IMR-90 (cell line): ENCODE measurements around the gene ADGRA1. TPM values are rescaled to one million over a fixed set of nuclear protein-coding genes. Genes with fewer than 3 reads are reported as not detected.

Experiments used
- ATAC-seq: fragments of 200-7000 bp; cut with Tn5 transposase; 2 replicates; pipeline ENCODE4 v1.9.1; 2020; ENCODE audit warnings: low read depth, mild to moderate bottlenecking, moderate library complexity
- BruUV-seq: library from RNA; stranded (reverse); fragments of 400-500 nt; replicated peaks from 2 replicates; lab custom pipeline; 2021; lab: Mats Ljungman, UMichigan
- CTCF ChIA-PET: fragments of 300-600 bp; formaldehyde crosslinking; extraction: SDS; loops from one replicate; lab custom pipeline; 2021; ENCODE audit warnings: antibody characterized with exemption; lab: Yijun Ruan, JAX
- POLR2A ChIA-PET: fragments of 300-600 bp; sonication (Branson Sonifier 250); formaldehyde crosslinking; loops from one replicate; lab custom pipeline; 2022; ENCODE audit warnings: antibody characterized with exemption; ENCODE audit not compliant: unreplicated experiment; lab: Charles Lee
- DNase-seq: peaks from one replicate; pipeline ENCODE4 v3.0.0; 2013
- H2AFZ ChIP-seq: replicated peaks from 2 replicates; pipeline ENCODE3; 2013; ENCODE audit warnings: low read length, mild to moderate bottlenecking; ENCODE audit not compliant: poor library complexity
- H2AK5ac ChIP-seq: 2 replicates; pipeline ENCODE4 v1.6.1; 2013; ENCODE audit warnings: low read depth, low read length, inconsistent platforms
- H2AK9ac ChIP-seq: replicated peaks from 2 replicates; pipeline ENCODE3; 2013; ENCODE audit warnings: mild to moderate bottlenecking, low read depth, low read length, moderate library complexity; ENCODE audit not compliant: poor library complexity
- H2BK120ac ChIP-seq: 2 replicates; pipeline ENCODE4 v1.6.1; 2013; ENCODE audit warnings: low read depth, low read length, inconsistent platforms
- H2BK15ac ChIP-seq: 3 replicates; pipeline ENCODE4 v1.6.1; 2013; ENCODE audit warnings: low read depth, low read length, inconsistent platforms
- H2BK20ac ChIP-seq: 2 replicates; pipeline ENCODE4 v1.6.1; 2013; ENCODE audit warnings: low read depth, mild to moderate bottlenecking, inconsistent platforms, low read length, moderate library complexity
- H2BK5ac ChIP-seq: 2 replicates; pipeline ENCODE4 v1.6.1; 2013; ENCODE audit warnings: mild to moderate bottlenecking, low read depth, low read length, inconsistent platforms; ENCODE audit not compliant: poor library complexity, severe bottlenecking
- H3K14ac ChIP-seq: replicated peaks from 2 replicates; pipeline ENCODE4 v1.6.1; 2013; ENCODE audit warnings: low read depth, low read length, inconsistent platforms
- H3K18ac ChIP-seq: 2 replicates; pipeline ENCODE4 v1.6.1; 2013; ENCODE audit warnings: low read depth, low read length, control low read depth
- H3K23ac ChIP-seq: 2 replicates; pipeline ENCODE4 v1.6.1; 2013; ENCODE audit warnings: low read depth, low read length, inconsistent platforms
- H3K27ac ChIP-seq: 2 replicates; pipeline ENCODE4 v1.5.1; 2013; ENCODE audit warnings: mild to moderate bottlenecking, control low read depth, low read length; ENCODE audit not compliant: insufficient read depth
- H3K27me3 ChIP-seq: 2 replicates; pipeline ENCODE4 v1.6.1; 2013; ENCODE audit warnings: low read length; ENCODE audit not compliant: control insufficient read depth, insufficient read depth
- H3K36me3 ChIP-seq: 2 replicates; pipeline ENCODE4 v1.6.1; 2013; ENCODE audit warnings: low read length, mixed read lengths; ENCODE audit not compliant: control insufficient read depth, insufficient read depth
- H3K4ac ChIP-seq: 2 replicates; pipeline ENCODE4 v1.6.1; 2013; ENCODE audit warnings: low read depth, low read length, inconsistent platforms
- H3K4me1 ChIP-seq: 2 replicates; pipeline ENCODE4 v1.6.1; 2013; ENCODE audit warnings: low read length, mixed read lengths; ENCODE audit not compliant: control insufficient read depth, insufficient read depth
- H3K4me2 ChIP-seq: 2 replicates; pipeline ENCODE4 v1.6.1; 2013; ENCODE audit warnings: low read depth, mild to moderate bottlenecking, control low read depth, low read length, moderate library complexity
- H3K4me3 ChIP-seq: 2 replicates; pipeline ENCODE4 v1.5.1; 2013; ENCODE audit warnings: low read depth, mild to moderate bottlenecking, control low read depth, low read length, moderate library complexity; ENCODE audit not compliant: insufficient read depth
- H3K56ac ChIP-seq: 2 replicates; pipeline ENCODE4 v1.6.1; 2013; ENCODE audit warnings: low read length, inconsistent platforms; ENCODE audit not compliant: insufficient read depth; ENCODE audit errors: extremely low read depth
- H3K79me1 ChIP-seq, 2 experiments: 2 replicates each; pipeline ENCODE4 v1.6.1; 2013; ENCODE audit warnings: low read length in 2 of 2, inconsistent platforms in 1 of 2, low read depth in 1 of 2
- H3K9ac ChIP-seq: 2 replicates; pipeline ENCODE4 v1.6.1; 2013; ENCODE audit warnings: low read depth, low read length, control low read depth
- H3K9me1 ChIP-seq: 2 replicates; pipeline ENCODE4 v1.6.1; 2013; ENCODE audit warnings: low read length, inconsistent platforms; ENCODE audit not compliant: insufficient read depth
- H3K9me3 ChIP-seq: 2 replicates; pipeline ENCODE4 v1.6.1; 2013; ENCODE audit warnings: low read length; ENCODE audit not compliant: control insufficient read depth, insufficient read depth
- H4K20me1 ChIP-seq: 2 replicates; pipeline ENCODE4 v1.6.1; 2013; ENCODE audit warnings: low read length, inconsistent platforms; ENCODE audit not compliant: insufficient read depth
- H4K5ac ChIP-seq: 2 replicates; pipeline ENCODE4 v1.6.1; 2013; ENCODE audit warnings: mild to moderate bottlenecking, low read depth, low read length, control low read depth
- H4K8ac ChIP-seq, 2 experiments: 2 replicates each; pipeline ENCODE4 v1.6.1; 2013; ENCODE audit warnings: low read depth in 2 of 2, low read length in 2 of 2, control low read depth in 1 of 2, inconsistent platforms in 1 of 2
- H4K91ac ChIP-seq: 2 replicates; pipeline ENCODE4 v1.6.1; 2013; ENCODE audit warnings: low read depth, low read length, inconsistent platforms; ENCODE audit not compliant: insufficient read depth
- BHLHE40 ChIP-seq: fragments of 150-350 bp; IDR thresholded peaks from 2 replicates; pipeline ENCODE4 v1.6.1; 2016; ENCODE audit warnings: mild to moderate bottlenecking, low read depth, low read length
- CEBPB ChIP-seq: IDR thresholded peaks from 2 replicates; pipeline ENCODE4 v1.6.1; 2012; ENCODE audit warnings: low read depth, low read length, improper control_type of control experiment
- CHD1 ChIP-seq: IDR thresholded peaks from 2 replicates; pipeline ENCODE4 v1.6.1; 2012; ENCODE audit warnings: low read depth, low read length, improper control_type of control experiment
- CTCF ChIP-seq: conservative IDR thresholded peaks from 2 replicates; pipeline ENCODE4 v1.5.1; 2012; ENCODE audit warnings: mild to moderate bottlenecking, low read depth, low read length, improper control_type of control experiment
- ELK1 ChIP-seq: fragments of 150-350 bp; IDR thresholded peaks from 2 replicates; pipeline ENCODE4 v1.6.1; 2016; ENCODE audit warnings: low read depth, mild to moderate bottlenecking, low read length, moderate library complexity, borderline replicate concordance
- FOS ChIP-seq: fragments of 150-350 bp; IDR thresholded peaks from 2 replicates; pipeline ENCODE4 v1.6.1; 2016; ENCODE audit warnings: low read depth, low read length
- MAFK ChIP-seq: IDR thresholded peaks from 2 replicates; pipeline ENCODE4 v1.6.1; 2012; ENCODE audit warnings: low read depth, low read length, improper control_type of control experiment
- MAZ ChIP-seq: IDR thresholded peaks from 2 replicates; pipeline ENCODE4 v1.6.1; 2012; ENCODE audit warnings: low read depth, mild to moderate bottlenecking, low read length, improper control_type of control experiment, moderate library complexity, borderline replicate concordance
- MXI1 ChIP-seq: IDR thresholded peaks from 2 replicates; pipeline ENCODE4 v1.6.1; 2012; ENCODE audit warnings: low read depth, mild to moderate bottlenecking, low read length, moderate library complexity, borderline replicate concordance
- NFE2L2 ChIP-seq: fragments of 150-350 bp; IDR thresholded peaks from 2 replicates; pipeline ENCODE4 v1.6.1; 2016; ENCODE audit warnings: low read depth, mild to moderate bottlenecking, low read length
- POLR2A ChIP-seq: IDR thresholded peaks from 2 replicates; pipeline ENCODE4 v1.6.1; 2012; ENCODE audit warnings: mild to moderate bottlenecking, low read depth, low read length
- RAD21 ChIP-seq: IDR thresholded peaks from 2 replicates; pipeline ENCODE4 v1.6.1; 2012; ENCODE audit warnings: low read length, improper control_type of control experiment
- RCOR1 ChIP-seq: IDR thresholded peaks from 2 replicates; pipeline ENCODE4 v1.6.1; 2012; ENCODE audit warnings: mild to moderate bottlenecking, low read length, improper control_type of control experiment; ENCODE audit not compliant: insufficient replicate concordance
- RFX5 ChIP-seq: IDR thresholded peaks from 2 replicates; pipeline ENCODE4 v1.8.0; 2012; ENCODE audit warnings: low read depth, mild to moderate bottlenecking, low read length, moderate library complexity
- SMC3 ChIP-seq: fragments of 150-350 bp; IDR thresholded peaks from 2 replicates; pipeline ENCODE4 v1.6.1; 2016; ENCODE audit warnings: low read depth, mild to moderate bottlenecking, antibody characterized with exemption, low read length, moderate library complexity
- USF2 ChIP-seq: fragments of 150-350 bp; IDR thresholded peaks from 2 replicates; pipeline ENCODE4 v1.6.1; 2017; ENCODE audit warnings: mild to moderate bottlenecking, antibody characterized with exemption, low read length, low read depth
- WGBS, 2 experiments: methylation state at CpG; one replicate each; pipeline versions ENCODE4 v1.1.5 to v1.1.7; 2013; ENCODE audit warnings: missing lambda C conversion rate in 2 of 2; ENCODE audit not compliant: insufficient read length in 1 of 2; ENCODE audit errors: extremely low coverage in 2 of 2; 5-methylcytosine and 5-hydroxymethylcytosine counted together
- dilution Hi-C: fragments of 300-500 bp; cut with HindIII; formaldehyde crosslinking; loops from one replicate; pipeline ENCODE4 v1.14.3; 2018; ENCODE audit warnings: low sequenced_read_pairs; ENCODE audit not compliant: unreplicated experiment
- in situ Hi-C: fragments of 300-500 bp; cut with MboI; formaldehyde crosslinking; loops from 3 replicates; pipeline ENCODE4 v1.14.3; 2019; ENCODE audit warnings: low sequenced_read_pairs, inconsistent platforms, mixed read lengths
- intact Hi-C: fragments of 100-400 bp; cut with micrococcal nuclease; formaldehyde crosslinking; loops from 2 replicates; pipeline ENCODE4 v1.10.0; 2022
- polyA plus RNA-seq, 3 experiments: library from polyadenylated mRNA; depleted of rRNA; stranded (reverse); fragments of >200 nt; gene quantifications; 2 replicates each; pipeline ENCODE4 v1.2.3, GENCODE V29; 2012; ENCODE audit warnings: low replicate concordance in 1 of 3
- total RNA-seq: library from RNA; depleted of rRNA; stranded (reverse); fragments of >200 nt; gene quantifications from 2 replicates; pipeline ENCODE4 v1.2.3, GENCODE V29; 2012

The ADGRA1 gene
- total and polyA plus RNA-seq, 2 of the 4 experiments (the other 2 are of a cell fraction): not detected

GRCh38 chr10:133114251-133114650 is 26.5 kb downstream of the ADGRA1 start:
- CTCF ChIA-PET: no interaction called here
- no peak for ATAC-seq

More at GRCh38 chr10:133114251-133114650, 26.5 kb downstream of the ADGRA1 start:
- Histone ChIP-seq H4K91ac (no peak overlapping the region), H3K4me2 (no peak overlapping the region), H3K9ac (no peak overlapping the region), H2BK20ac (no peak overlapping the region), H3K4me3 (no peak overlapping the region), H3K4me1 (no peaks in the 10 kb centered on the region), H3K9me3 (peaks cover 5% of the 10 kb centered on the region; the same call in 1 of the 2 replicates), H3K23ac (no peak overlapping the region), H3K9me1 (no peaks in the 10 kb centered on the region), H3K79me1 (no peaks in the 10 kb centered on the region), H3K18ac (no peak overlapping the region), H4K8ac (no peak overlapping the region), H2BK120ac (no peak overlapping the region), H3K4ac (no peak overlapping the region), H3K27me3 (no peaks in the 10 kb centered on the region), H4K20me1 (no peaks in the 10 kb centered on the region), H3K27ac (no peak overlapping the region), H3K14ac (no peak overlapping the region), H3K56ac (no peak overlapping the region), H3K36me3 (no peaks in the 10 kb centered on the region), H4K5ac (no peak overlapping the region), H2BK5ac (no peak overlapping the region), H2BK15ac (no peak overlapping the region), H2AK9ac (no peak overlapping the region), H2AFZ (no peak overlapping the region), H2AK5ac (no peak overlapping the region)
- whole genome bisulfite sequencing, 2 experiments: 83% methylated on average over 16 of the region's 18 CpGs; no CpG with 5 or more reads in 1 of the 2 experiments
- dilution Hi-C loops (no loop called here), in situ Hi-C loops (no loop called here), intact Hi-C loops (no loop called here)
- no peak for DNase-seq
- TF ChIP-seq CEBPB (no peak), MXI1 (no peak), FOS (no peak), MAZ (no peak), RAD21 (no peak), USF2 (no peak), MAFK (no peak), RCOR1 (no peak), CTCF (no peak), RFX5 (no peak), NFE2L2 (no peak), POLR2A (no peak), CHD1 (no peak), ELK1 (no peak), BHLHE40 (no peak), SMC3 (no peak)
- BruUV-seq: no TSS peak
- POLR2A ChIA-PET: no interaction called here
